LNCAP (cell line): ENCODE results near the gene LINC01488.

Experiments used
- CTCF ChIP-seq: fragments of 450-650 bp; IDR thresholded peaks from 2 replicates; pipeline ENCODE4 v1.5.1; 2017; ENCODE audit warnings: mild to moderate bottlenecking

The LINC01488 gene

DNA sequence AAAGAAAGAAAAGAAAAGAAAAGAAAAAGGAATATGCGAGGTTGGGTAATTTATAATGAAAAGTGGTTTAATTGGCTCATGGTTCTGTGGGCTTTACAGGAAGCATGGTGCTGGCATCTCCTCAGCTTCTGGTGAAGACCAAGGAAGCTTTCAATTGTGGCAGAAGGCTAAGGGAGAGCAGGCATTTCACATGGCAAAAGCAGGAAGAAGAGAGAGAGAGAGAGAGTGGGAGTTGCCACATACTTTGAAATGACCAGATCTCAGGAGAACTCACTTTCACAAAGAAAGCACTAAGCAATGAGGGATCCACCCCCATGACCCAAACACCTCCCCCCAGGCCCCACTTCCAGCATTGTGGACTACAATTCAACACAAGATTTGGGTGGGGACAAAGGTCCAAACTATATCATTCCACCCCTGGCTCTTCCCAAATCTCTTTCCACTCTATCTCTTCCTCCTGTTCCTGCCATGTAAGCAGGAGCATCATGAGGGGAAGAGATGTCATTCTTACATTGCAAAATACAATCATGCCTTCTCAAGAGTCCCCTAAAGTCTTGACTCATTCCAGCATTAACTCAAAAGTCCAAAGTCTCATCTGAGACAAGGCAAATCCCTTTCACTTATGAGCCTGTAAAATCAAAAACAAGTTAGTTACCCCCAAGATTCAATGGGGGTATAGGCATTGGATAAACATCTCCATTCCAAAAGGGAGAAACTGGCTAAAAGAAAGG lies 38.9 kb downstream of the LINC01488 start:
- no peak for TF ChIP-seq CTCF

- no peak for TF ChIP-seq CTCF
These were observed 40.0 kb downstream of the LINC01488 start for GRCh38 chr11:69521457-69521856.

GRCh38 chr11:69523453-69523852 lies 42.0 kb downstream of the LINC01488 start:
- TF ChIP-seq CTCF, result no peak

GRCh38 chr11:69524291-69524882 lies 42.9 kb downstream of the LINC01488 start:
- no peak for TF ChIP-seq CTCF

- TF ChIP-seq CTCF, result no peak
These were observed 43.5 kb downstream of the LINC01488 start for GRCh38 chr11:69524991-69525411.

DNA sequence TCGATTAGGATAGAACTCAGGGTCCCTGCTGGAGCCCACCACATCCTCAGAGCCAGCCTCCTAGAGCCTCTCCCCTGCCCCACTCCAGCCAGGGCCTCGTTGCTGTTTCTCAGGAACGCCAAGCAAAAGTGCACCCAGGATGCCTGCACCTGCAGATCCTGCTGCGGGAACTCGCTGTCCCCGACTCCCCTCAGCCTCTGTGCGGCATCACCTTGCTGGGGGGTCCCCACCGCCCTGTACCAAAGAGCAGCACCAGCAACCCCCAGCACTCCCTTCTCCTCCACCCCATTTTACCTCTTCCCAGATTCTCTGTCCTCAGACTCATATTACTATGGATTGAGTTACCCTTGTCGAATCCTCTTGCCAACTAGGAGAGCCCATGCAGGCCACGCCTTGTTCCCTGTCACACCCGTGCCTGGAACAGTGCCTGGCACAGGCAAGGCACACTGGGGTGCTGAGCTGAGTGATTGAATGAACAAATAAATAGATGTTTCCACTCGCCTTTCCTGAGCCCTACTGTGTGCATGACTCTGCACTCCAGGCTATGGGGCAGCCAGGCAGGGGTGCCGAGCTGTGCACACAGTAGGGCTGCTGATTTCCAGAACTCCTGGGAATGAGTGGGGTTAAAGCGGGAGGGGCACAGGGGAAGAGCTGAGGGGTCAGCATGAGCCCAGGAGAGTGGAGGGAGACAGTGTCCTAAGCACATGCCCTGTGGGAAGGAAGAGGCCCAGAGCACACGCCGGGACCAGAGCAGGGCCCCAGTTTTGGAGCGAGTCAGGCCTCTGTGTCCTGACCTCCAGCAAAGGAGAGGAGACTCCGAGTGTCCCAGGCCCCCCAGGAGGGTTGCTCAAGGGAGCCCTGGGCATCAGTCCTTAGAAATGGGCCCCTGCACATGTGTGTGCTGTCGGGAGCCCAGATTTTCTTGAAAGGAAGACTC lies 44.3 kb downstream of the LINC01488 start:
- no peak for TF ChIP-seq CTCF

- TF ChIP-seq CTCF, result no peak
These were observed 45.0 kb downstream of the LINC01488 start for GRCh38 chr11:69526453-69526810.
